Measurements from ENCODE around the gene ERICH6. TPM values are rescaled to one million over a fixed set of nuclear protein-coding genes. Genes with fewer than 3 reads are reported as not detected.

Gene ERICH6
- total RNA-seq, 1 experiment from 2014 or later: 0.28 TPM

- Histone ChIP-seq H3K27me3 (ENCODE audit: control insufficient read depth, insufficient read depth, low read length) (no peaks in the 10 kb centered on the region), H3K27ac (ENCODE audit: low read length) (no peak overlapping the region), H3K9me3 (ENCODE audit: control insufficient read depth, insufficient read depth, low read depth, low read length) (no peaks in the 10 kb centered on the region), H3K4me1 (ENCODE audit: control insufficient read depth, insufficient read depth, low read length) (peaks cover 12% of the 10 kb centered on the region; the same call in 1 of the 2 replicates), H3K36me3 (ENCODE audit: control insufficient read depth, insufficient read depth, low read length) (no peaks in the 10 kb centered on the region), H3K4me3 (ENCODE audit: low read depth in 2 of 2, low read length in 2 of 2) (no peak overlapping the region)
- BruUV-seq (replicated peaks): no TSS peak
- DNase-seq (ENCODE audit: low read depth, low spot score) (no peak), ATAC-seq (no peak)
- in situ Hi-C loops (cut with HindIII; ENCODE audit: low pct_unique_long_range_greater_than_20kb, low sequenced_read_pairs): no loop called here
- POLR2A ChIA-PET: no interaction called here
- intact Hi-C loops (cut with micrococcal nuclease; ENCODE audit: unreplicated experiment): loop anchor here (10.0 kb wide), 1 partner anchor 64 kb away; no protein-coding TSS in a partner anchor
- TF ChIP-seq REST (IDR thresholded peaks at IDR 0.05; ENCODE audit: insufficient read depth in 1 of 2, low read depth in 2 of 2, low read length in 1 of 2) (no peak), POLR2AphosphoS5 (IDR thresholded peaks at IDR 0.05; ENCODE audit: low read depth, low read length) (no peak), CTCF (IDR thresholded peaks at IDR 0.05) (no peak), SIN3A (IDR thresholded peaks at IDR 0.05; ENCODE audit: borderline replicate concordance, insufficient read depth, low read depth, low read length) (no peak), TCF7L2 (IDR thresholded peaks at IDR 0.05; ENCODE audit: low read depth, low read length) (no peak)
- CTCF ChIA-PET: no interaction called here
These were observed 45.5 kb upstream of the ERICH6 start for GRCh38 chr3:150749255-150749654.

- intact Hi-C loops (cut with micrococcal nuclease; ENCODE audit: unreplicated experiment) (loop anchor here (10.0 kb wide), 1 partner anchor 64 kb away; no protein-coding TSS in a partner anchor), in situ Hi-C loops (cut with HindIII; ENCODE audit: low pct_unique_long_range_greater_than_20kb, low sequenced_read_pairs) (no loop called here)
- CTCF ChIA-PET: no interaction called here
These were observed 44.9 kb upstream of the ERICH6 start for GRCh38 chr3:150748684-150749047.

More at GRCh38 chr3:150748684-150749047, 44.9 kb upstream of the ERICH6 start:
- TF ChIP-seq REST (IDR thresholded peaks at IDR 0.05; ENCODE audit: insufficient read depth in 1 of 2, low read depth in 2 of 2, low read length in 1 of 2) (no peak), TCF7L2 (IDR thresholded peaks at IDR 0.05; ENCODE audit: low read depth, low read length) (no peak), CTCF (IDR thresholded peaks at IDR 0.05) (no peak), POLR2AphosphoS5 (IDR thresholded peaks at IDR 0.05; ENCODE audit: low read depth, low read length) (no peak), SIN3A (IDR thresholded peaks at IDR 0.05; ENCODE audit: borderline replicate concordance, insufficient read depth, low read depth, low read length) (no peak)
- POLR2A ChIA-PET: no interaction called here
- no peak for ATAC-seq
- no peak overlapping the region for H3K27ac ChIP-seq (ENCODE audit: low read length)
- BruUV-seq (replicated peaks): no TSS peak
- peaks cover 12% of the 10 kb centered on the region; the same call in 1 of the 2 replicates for H3K4me1 ChIP-seq (ENCODE audit: control insufficient read depth, insufficient read depth, low read length)
- no peak for DNase-seq (ENCODE audit: low read depth, low spot score)
- no peak overlapping the region for H3K4me3 ChIP-seq (ENCODE audit: low read depth in 2 of 2, low read length in 2 of 2)
- H3K9me3 ChIP-seq (ENCODE audit: control insufficient read depth, insufficient read depth, low read depth, low read length): no peaks in the 10 kb centered on the region
- no peaks in the 10 kb centered on the region for H3K36me3 ChIP-seq (ENCODE audit: control insufficient read depth, insufficient read depth, low read length)
- H3K27me3 ChIP-seq (ENCODE audit: control insufficient read depth, insufficient read depth, low read length): no peaks in the 10 kb centered on the region
